SK-N-MC (cell line): ENCODE results near the gene HMOX1.

Experiments
- EZH2 ChIP-seq: fragments of 200-600 bp; sonication (generic); IDR thresholded peaks from one replicate; pipeline ENCODE4 v1.6.1; 2017; ENCODE audit warnings: antibody characterized with exemption
- POLR2AphosphoS5 ChIP-seq: IDR thresholded peaks from 2 replicates; pipeline ENCODE4 v1.6.1; 2012; ENCODE audit warnings: mild to moderate bottlenecking, low read depth, low read length, borderline replicate concordance

GRCh38 chr22:35375526-35375925 is 5.4 kb upstream of the HMOX1 start:
- TF ChIP-seq POLR2AphosphoS5 = no peak
- TF ChIP-seq EZH2 = no peak
